AG09319 (cell line): ENCODE results near the gene RBMX2.

Experiments
- DNase-seq: peaks from one replicate; pipeline ENCODE4 v3.0.0-alpha.2; 2010; ENCODE audit warnings: low read depth; ENCODE audit errors: extremely low read depth
- CTCF ChIP-seq: IDR thresholded peaks from 2 replicates; pipeline ENCODE4 v1.5.1; 2011; ENCODE audit warnings: low read depth, mild to moderate bottlenecking, inconsistent platforms, low read length, moderate library complexity

The RBMX2 gene

GRCh38 chrX:130446974-130447373, 45.2 kb downstream of the RBMX2 start:
- no peak for TF ChIP-seq CTCF
- no peak for DNase-seq
